HG02884 (cell line): ENCODE results near the gene LAMB3.

ENCODE experiments used
- ATAC-seq: cut with Tn5 transposase; IDR thresholded peaks from one replicate; pipeline ENCODE4 v1.9.1; 2021; ENCODE audit warnings: mild to moderate bottlenecking, moderate library complexity; ENCODE audit not compliant: unreplicated experiment

Gene LAMB3

GRCh38 chr1:209634005-209634737 is 18.1 kb downstream of the LAMB3 start:
- no peak for ATAC-seq

- ATAC-seq = peak; percentile 79
Observed at GRCh38 chr1:209633335-209633997, 18.8 kb downstream of the LAMB3 start.

GRCh38 chr1:209630383-209631225 is 21.6 kb downstream of the LAMB3 start:
- no peak for ATAC-seq

GRCh38 chr1:209629621-209630382 is 22.4 kb downstream of the LAMB3 start:
- ATAC-seq = no peak

GRCh38 chr1:209628618-209629299 is 23.5 kb downstream of the LAMB3 start:
- no peak for ATAC-seq

GRCh38 chr1:209627732-209628196 is 24.5 kb downstream of the LAMB3 start:
- ATAC-seq = peak; percentile 83

- ATAC-seq = no peak
Observed at GRCh38 chr1:209627027-209627731, 25.0 kb downstream of the LAMB3 start.

- ATAC-seq = no peak
Observed at GRCh38 chr1:209626346-209627026, 25.7 kb downstream of the LAMB3 start.

GRCh38 chr1:209625791-209626285 is 26.4 kb downstream of the LAMB3 start:
- no peak for ATAC-seq

- ATAC-seq = no peak
Observed at GRCh38 chr1:209624558-209625549, 27.4 kb downstream of the LAMB3 start.

- no peak for ATAC-seq
Observed at GRCh38 chr1:209622841-209623829, 29.1 kb downstream of the LAMB3 start.

GRCh38 chr1:209621741-209622655 is 30.2 kb downstream of the LAMB3 start:
- ATAC-seq = no peak

GRCh38 chr1:209621286-209621685 is 30.9 kb downstream of the LAMB3 start:
- ATAC-seq = no peak

GRCh38 chr1:209620487-209620884 is 31.7 kb downstream of the LAMB3 start:
- ATAC-seq = no peak
